Peyer's patch (tissue), 4 donors: ENCODE results near the gene LAMP5.

ENCODE experiments used
- POLR2A ChIP-seq, 2 donors: fragments of 450-650 bp; IDR thresholded peaks; one replicate each; pipeline ENCODE4 v1.5.1; 2017; ENCODE audit warnings: antibody characterized with exemption in 2 of 2, mild to moderate bottlenecking in 2 of 2, moderate library complexity in 2 of 2
- TF ChIP-seq, protein P1 (sequence below), 6 experiments: fragments of 450-650 bp in 4 of 6; fragments of 200-600 bp in 2 of 6; sonication (generic) in 1 of 6; IDR thresholded peaks; one replicate each; pipeline ENCODE4 v1.5.1; 2017 to 2019; ENCODE audit warnings: antibody characterized with exemption in 6 of 6, mild to moderate bottlenecking in 3 of 6, moderate library complexity in 1 of 6

DNA sequence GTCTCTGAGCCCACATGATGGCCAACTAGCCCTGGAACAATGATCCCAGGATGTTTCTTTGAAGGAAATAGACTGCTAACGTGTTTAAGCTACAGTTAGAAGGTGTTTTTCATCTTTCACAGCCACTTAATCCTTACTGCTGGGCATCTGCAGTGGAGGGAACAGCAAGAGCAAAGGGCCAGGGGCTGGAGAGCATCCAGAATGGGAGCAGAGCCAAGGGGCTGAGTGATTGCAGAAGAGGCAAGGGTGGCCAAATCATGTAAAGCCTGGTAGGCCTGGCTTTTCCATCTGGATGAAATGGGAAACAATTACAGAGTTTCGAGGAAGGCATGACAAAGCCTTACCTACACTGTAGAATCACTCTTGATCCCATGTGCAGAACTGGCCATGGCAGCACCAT is 18.7 kb upstream of the LAMP5 start:
- TF ChIP-seq, protein P1, sequence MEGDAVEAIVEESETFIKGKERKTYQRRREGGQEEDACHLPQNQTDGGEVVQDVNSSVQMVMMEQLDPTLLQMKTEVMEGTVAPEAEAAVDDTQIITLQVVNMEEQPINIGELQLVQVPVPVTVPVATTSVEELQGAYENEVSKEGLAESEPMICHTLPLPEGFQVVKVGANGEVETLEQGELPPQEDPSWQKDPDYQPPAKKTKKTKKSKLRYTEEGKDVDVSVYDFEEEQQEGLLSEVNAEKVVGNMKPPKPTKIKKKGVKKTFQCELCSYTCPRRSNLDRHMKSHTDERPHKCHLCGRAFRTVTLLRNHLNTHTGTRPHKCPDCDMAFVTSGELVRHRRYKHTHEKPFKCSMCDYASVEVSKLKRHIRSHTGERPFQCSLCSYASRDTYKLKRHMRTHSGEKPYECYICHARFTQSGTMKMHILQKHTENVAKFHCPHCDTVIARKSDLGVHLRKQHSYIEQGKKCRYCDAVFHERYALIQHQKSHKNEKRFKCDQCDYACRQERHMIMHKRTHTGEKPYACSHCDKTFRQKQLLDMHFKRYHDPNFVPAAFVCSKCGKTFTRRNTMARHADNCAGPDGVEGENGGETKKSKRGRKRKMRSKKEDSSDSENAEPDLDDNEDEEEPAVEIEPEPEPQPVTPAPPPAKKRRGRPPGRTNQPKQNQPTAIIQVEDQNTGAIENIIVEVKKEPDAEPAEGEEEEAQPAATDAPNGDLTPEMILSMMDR (IDR thresholded peaks at IDR 0.05): no peak
- no peak for TF ChIP-seq POLR2A (IDR thresholded peaks at IDR 0.05)
